ENCODE results near the gene GLCCI1.

GRCh38 chr7:7982904-7983303, 14.3 kb downstream of the GLCCI1 start:
- no peak for TF ChIP-seq CTCF (IDR thresholded peaks at IDR 0.05; ENCODE audit: low read depth, low read length)
- TF ChIP-seq MYC (IDR thresholded peaks at IDR 0.05; ENCODE audit: low read depth, low read length) = no peak
